SIG-M5 treated with dmso at 0.1 percent for 504 hours (cell line): ENCODE data around the gene PCCA.
A peak's percentile ranks its signal among the peaks of the same experiment; 100 is the strongest.
"Not testable (repeated sequence)": the region's sequence is repeated elsewhere in the genome, so short reads cannot be mapped to it uniquely, and the experiment has no call there.

Experiments used
- DNase-seq: peaks from one replicate; lab custom pipeline; 2025; ENCODE audit not compliant: unreplicated experiment; lab: John Stamatoyannopoulos, UW

PCCA gene

DNA sequence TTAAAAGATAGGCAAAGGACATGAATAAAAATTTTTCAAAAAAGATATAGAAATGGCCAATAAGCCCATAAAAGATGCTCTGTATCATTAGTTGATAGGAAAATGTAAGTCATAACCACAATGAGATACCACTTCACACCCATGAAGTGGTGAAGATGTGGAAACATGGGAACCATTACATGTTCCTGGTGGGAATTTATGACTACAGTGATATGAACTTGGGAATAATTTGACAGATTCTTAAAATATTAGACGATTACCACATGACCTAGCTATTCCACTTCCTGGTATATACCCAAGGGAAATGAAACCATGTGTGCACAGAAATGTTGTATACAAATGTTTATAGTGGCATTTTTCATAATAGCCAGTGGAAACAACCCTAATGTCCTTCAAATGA is 267.5 kb downstream of the PCCA start:
- DNase-seq, result no peak

GRCh38 chr13:100356889-100357288 is 268.0 kb downstream of the PCCA start:
- peak; percentile 92 for DNase-seq

GRCh38 chr13:100357764-100358163 is 268.9 kb downstream of the PCCA start:
- no peak for DNase-seq

GRCh38 chr13:100361504-100361903 is 272.6 kb downstream of the PCCA start:
- DNase-seq, result peak; percentile 15

DNA sequence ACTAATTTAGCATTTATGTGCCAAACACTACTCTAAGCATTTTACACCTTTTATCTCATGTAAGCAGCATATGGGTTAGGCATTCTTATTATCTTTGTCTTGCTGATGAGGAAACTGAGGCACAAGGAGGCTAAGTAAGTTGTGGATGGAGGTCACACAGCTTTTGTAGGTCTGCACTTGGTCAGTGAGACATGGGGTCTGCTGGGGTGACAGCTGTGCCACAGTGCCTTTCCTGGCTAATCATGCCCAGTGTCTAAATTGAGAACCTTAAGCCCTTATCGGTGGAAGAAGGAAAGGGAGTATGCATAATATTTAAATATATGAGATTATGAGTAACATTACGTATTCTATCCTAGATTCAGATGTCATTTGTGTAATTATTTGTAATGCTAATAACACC is 273.5 kb downstream of the PCCA start:
- DNase-seq, result no peak

GRCh38 chr13:100362781-100363180 is 273.9 kb downstream of the PCCA start:
- no peak for DNase-seq

DNA sequence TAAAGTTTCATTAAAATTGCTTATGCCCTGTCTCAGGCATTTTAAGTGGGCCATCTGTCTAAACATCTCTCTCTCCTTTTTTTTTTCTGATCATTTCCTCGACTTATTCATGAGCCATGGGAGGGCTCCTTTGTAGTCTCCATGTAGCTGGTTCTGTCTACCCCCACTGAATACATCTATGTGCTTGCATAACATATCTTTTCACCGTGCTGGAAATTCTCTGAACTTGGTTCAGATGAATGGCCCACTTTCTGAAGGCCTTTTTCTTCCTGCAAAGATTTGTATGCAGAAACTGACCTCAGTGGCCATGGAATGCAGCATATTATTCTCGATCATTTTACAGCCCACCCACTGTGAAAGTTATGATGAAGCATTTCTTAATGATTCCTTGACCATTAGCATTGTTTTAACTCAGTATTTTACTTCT is 274.4 kb downstream of the PCCA start:
- no peak for DNase-seq

DNA sequence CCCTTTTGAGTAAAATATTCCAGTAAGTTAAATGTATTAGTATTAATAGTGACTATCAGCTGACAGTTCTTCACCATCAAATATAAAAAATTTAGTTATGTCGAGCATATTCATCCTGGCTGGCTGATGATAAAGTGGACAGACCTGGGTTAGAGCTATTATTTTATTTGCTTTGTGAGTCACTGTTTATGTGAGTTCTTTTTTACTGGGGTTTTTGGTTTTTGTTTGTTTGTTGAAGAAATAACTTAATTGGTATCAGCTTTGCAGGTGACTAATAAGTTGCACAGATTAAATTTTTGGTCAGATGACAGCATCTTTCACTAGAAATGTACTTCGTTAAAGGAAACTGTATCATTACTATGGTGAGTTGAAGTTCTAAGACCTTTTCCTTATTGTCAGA is 275.0 kb downstream of the PCCA start:
- DNase-seq, result no peak

- no peak for DNase-seq
Measured at GRCh38 chr13:100364591-100364990, 275.7 kb downstream of the PCCA start.

- DNase-seq, result no peak
Measured at GRCh38 chr13:100365680-100366079, 276.8 kb downstream of the PCCA start.

DNA sequence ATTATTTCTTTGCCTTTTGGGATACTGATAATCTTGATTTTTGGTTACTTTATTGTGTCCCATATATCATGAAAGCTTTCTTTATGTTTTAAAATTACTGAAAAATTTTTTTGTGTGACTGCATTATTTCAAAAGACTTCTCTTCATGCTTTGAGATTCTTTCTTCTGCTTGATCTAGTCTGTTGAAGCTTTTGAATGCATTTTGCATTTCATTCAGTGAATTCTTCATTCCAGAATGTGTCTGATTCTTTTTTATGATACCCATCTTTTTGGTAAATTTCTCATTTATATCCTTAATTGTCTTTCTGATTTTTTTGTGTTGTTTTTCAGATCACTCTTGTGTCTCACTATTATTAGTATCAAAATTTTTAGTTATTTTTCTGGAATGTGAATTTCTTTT is 289.6 kb downstream of the PCCA start:
- DNase-seq, result no peak

- no peak for DNase-seq
Measured at GRCh38 chr13:100381595-100382224, 292.8 kb downstream of the PCCA start.

GRCh38 chr13:100382785-100383184 is 293.9 kb downstream of the PCCA start:
- DNase-seq, result peak; percentile 20

- DNase-seq, result no peak
Measured at GRCh38 chr13:100387416-100387815, 298.5 kb downstream of the PCCA start.

DNA sequence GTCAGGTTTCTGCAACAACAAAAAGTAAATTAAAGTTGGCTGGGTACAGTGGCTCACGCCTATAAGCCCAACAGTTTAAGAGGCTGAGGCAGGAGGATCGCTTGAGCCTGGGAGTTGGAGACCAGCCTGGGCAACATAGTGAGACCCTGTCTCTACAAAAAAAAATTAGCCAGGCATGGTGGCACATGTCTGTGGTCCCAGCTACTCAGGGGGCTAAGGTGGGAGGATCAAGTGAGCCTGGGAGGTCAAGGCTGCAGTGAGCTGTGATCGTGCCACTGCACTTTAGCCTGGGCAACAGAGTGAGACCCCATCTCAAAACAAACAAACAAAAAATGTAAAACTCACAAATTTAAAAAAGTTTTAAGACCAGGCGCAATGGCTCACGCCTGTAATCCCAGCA is 299.3 kb downstream of the PCCA start:
- not testable (repeated sequence) for DNase-seq

- DNase-seq, result no peak
Measured at GRCh38 chr13:100388923-100389322, 300.0 kb downstream of the PCCA start.

GRCh38 chr13:100389617-100390016 is 300.7 kb downstream of the PCCA start:
- no peak for DNase-seq

- DNase-seq, result peak; percentile 97
Measured at GRCh38 chr13:100392709-100393630, 304.1 kb downstream of the PCCA start.

- DNase-seq, result no peak
Measured at GRCh38 chr13:100394005-100394695, 305.3 kb downstream of the PCCA start.

DNA sequence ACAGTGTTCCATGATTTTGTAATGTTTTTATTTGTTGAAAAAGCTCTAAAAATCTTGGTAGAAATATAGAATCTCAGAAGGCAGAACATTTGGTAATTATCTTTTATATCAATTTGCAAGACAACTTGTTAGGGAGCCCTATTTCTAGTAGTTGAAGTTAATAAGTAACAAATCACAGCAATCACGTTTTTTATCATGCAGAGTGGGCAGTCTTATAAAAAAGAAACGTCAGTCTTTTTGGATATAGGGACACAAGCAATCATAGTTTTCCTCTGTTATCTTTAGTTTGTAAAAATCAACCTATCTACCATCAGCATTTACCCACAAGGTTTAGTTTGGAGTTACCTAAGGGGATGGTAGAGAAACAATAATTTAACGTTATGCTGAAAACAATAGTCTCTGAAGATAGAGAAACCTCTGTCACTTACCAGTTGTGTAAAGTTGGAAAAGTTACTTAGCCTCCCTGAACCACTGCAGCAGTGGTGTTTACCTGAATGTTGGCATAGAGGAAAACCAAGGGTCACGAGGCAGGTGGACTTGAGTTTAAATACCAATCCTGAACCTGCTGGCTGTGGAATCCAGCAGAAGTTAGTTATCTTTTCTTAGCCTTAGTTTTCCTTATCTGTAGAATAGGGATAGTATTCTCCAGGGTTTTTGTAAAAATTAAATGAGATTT is 306.9 kb downstream of the PCCA start:
- no peak for DNase-seq

GRCh38 chr13:100396776-100397175 is 307.9 kb downstream of the PCCA start:
- no peak for DNase-seq
